ENCODE measurements around the gene PKHD1. TPM values are rescaled to one million over a fixed set of nuclear protein-coding genes. Genes with fewer than 3 reads are reported as not detected.

The PKHD1 gene
- total RNA-seq, 4 donors from 2014 or later, result 0.09 to 0.83 (median 0.29) TPM; not detected in 1

- no peak for TF ChIP-seq POLR2A (IDR thresholded peaks at IDR 0.05)
- no peak for TF ChIP-seq CTCF (IDR thresholded peaks at IDR 0.05)
- Histone ChIP-seq H3K36me3 (no peaks in the 10 kb centered on the region), H3K4me1 (no peaks in the 10 kb centered on the region), H3K27me3 (no peaks in the 10 kb centered on the region), H3K4me3 (no peak overlapping the region), H3K27ac (no peak overlapping the region), H3K9me3 (no peaks in the 10 kb centered on the region)
- intact Hi-C loops (cut with DNase I; ENCODE audit: low total_unique reads), result no loop called here
- no peak for DNase-seq
Measured at GRCh38 chr6:51913265-51913664, 174.1 kb downstream of the PKHD1 start.

- no peak overlapping the region for H3K4me3 ChIP-seq
- no peak overlapping the region for H3K27ac ChIP-seq
- H3K9me3 ChIP-seq, result no peaks in the 10 kb centered on the region
- no peaks in the 10 kb centered on the region for H3K36me3 ChIP-seq
- DNase-seq, result no peak
- H3K27me3 ChIP-seq, result no peaks in the 10 kb centered on the region
- H3K4me1 ChIP-seq, result no peaks in the 10 kb centered on the region
- no peak for TF ChIP-seq POLR2A (IDR thresholded peaks at IDR 0.05)
- TF ChIP-seq CTCF (IDR thresholded peaks at IDR 0.05), result no peak
- intact Hi-C loops (cut with DNase I; ENCODE audit: low total_unique reads), result no loop called here
Measured at GRCh38 chr6:51910851-51911250, 176.6 kb downstream of the PKHD1 start.

GRCh38 chr6:51908243-51908642, 179.2 kb downstream of the PKHD1 start:
- no peak overlapping the region for H3K4me3 ChIP-seq
- H3K9me3 ChIP-seq, result no peaks in the 10 kb centered on the region
- H3K27me3 ChIP-seq, result no peaks in the 10 kb centered on the region
- no peak overlapping the region for H3K27ac ChIP-seq
- no peaks in the 10 kb centered on the region for H3K36me3 ChIP-seq
- intact Hi-C loops (cut with DNase I; ENCODE audit: low total_unique reads), result no loop called here
- DNase-seq, result no peak
- H3K4me1 ChIP-seq, result no peaks in the 10 kb centered on the region
- no peak for TF ChIP-seq POLR2A (IDR thresholded peaks at IDR 0.05)
- TF ChIP-seq CTCF (IDR thresholded peaks at IDR 0.05), result no peak

- intact Hi-C loops (cut with DNase I; ENCODE audit: low total_unique reads), result no loop called here
- H3K4me1 ChIP-seq, result no peaks in the 10 kb centered on the region
- no peaks in the 10 kb centered on the region for H3K36me3 ChIP-seq
- H3K4me3 ChIP-seq, result no peak overlapping the region
- H3K27me3 ChIP-seq, result no peaks in the 10 kb centered on the region
- TF ChIP-seq CTCF (IDR thresholded peaks at IDR 0.05), result no peak
- no peak for TF ChIP-seq POLR2A (IDR thresholded peaks at IDR 0.05)
- no peaks in the 10 kb centered on the region for H3K9me3 ChIP-seq
- DNase-seq, result no peak
- H3K27ac ChIP-seq, result no peak overlapping the region
Measured at GRCh38 chr6:51901766-51902764, 185.3 kb downstream of the PKHD1 start.

GRCh38 chr6:51893366-51893765, 194.0 kb downstream of the PKHD1 start:
- intact Hi-C loops (cut with DNase I; ENCODE audit: low total_unique reads), result no loop called here
- Histone ChIP-seq H3K27me3 (no peaks in the 10 kb centered on the region), H3K36me3 (no peaks in the 10 kb centered on the region), H3K4me1 (no peaks in the 10 kb centered on the region), H3K27ac (no peak overlapping the region), H3K9me3 (no peaks in the 10 kb centered on the region), H3K4me3 (no peak overlapping the region)
- TF ChIP-seq POLR2A (IDR thresholded peaks at IDR 0.05) (no peak), CTCF (IDR thresholded peaks at IDR 0.05) (no peak)
- no peak for DNase-seq

Measured in uterus (tissue), 4 donors.